H9 (cell line): Measurements from ENCODE around the gene SLC15A5. TPM values are rescaled to one million over a fixed set of nuclear protein-coding genes. Genes with fewer than 3 reads are reported as not detected.

Experiments
- DNase-seq: peaks from one replicate; pipeline ENCODE4 v3.0.0-alpha.2; 2017
- H2AFZ ChIP-seq: one replicate; pipeline ENCODE4 v1.6.1; 2013; ENCODE audit warnings: mild to moderate bottlenecking, low read length, control low read depth, moderate library complexity
- H2AK5ac ChIP-seq: 2 replicates; pipeline ENCODE4 v1.6.1; 2013; ENCODE audit warnings: low read length, control low read depth, mixed read lengths; ENCODE audit not compliant: insufficient read length
- H2BK120ac ChIP-seq: one replicate; pipeline ENCODE4 v1.6.1; 2013; ENCODE audit warnings: low read depth, mild to moderate bottlenecking, low read length, control low read depth, inconsistent platforms; ENCODE audit not compliant: poor library complexity, severe bottlenecking
- H2BK12ac ChIP-seq: 2 replicates; pipeline ENCODE4 v1.6.1; 2013; ENCODE audit warnings: low read length, control low read depth, mixed read lengths, low read depth; ENCODE audit not compliant: insufficient read length
- H2BK15ac ChIP-seq: 2 replicates; pipeline ENCODE4 v1.6.1; 2013; ENCODE audit warnings: low read depth, low read length, control low read depth
- H2BK20ac ChIP-seq: one replicate; pipeline ENCODE4 v1.6.1; 2013; ENCODE audit warnings: low read depth, mild to moderate bottlenecking, low read length, control low read depth, inconsistent platforms; ENCODE audit not compliant: poor library complexity, severe bottlenecking
- H2BK5ac ChIP-seq: 2 replicates; pipeline ENCODE4 v1.6.1; 2013; ENCODE audit warnings: low read length, control low read depth, mixed read lengths; ENCODE audit not compliant: insufficient read length
- H3K14ac ChIP-seq: 2 replicates; pipeline ENCODE4 v1.6.1; 2013; ENCODE audit warnings: low read length, control low read depth; ENCODE audit not compliant: insufficient read depth
- H3K18ac ChIP-seq: 2 replicates; pipeline ENCODE4 v1.6.1; 2013; ENCODE audit warnings: low read depth, mild to moderate bottlenecking, mixed read lengths, low read length, control low read depth; ENCODE audit not compliant: insufficient read length
- H3K23ac ChIP-seq: 2 replicates; pipeline ENCODE4 v1.6.1; 2013; ENCODE audit warnings: low read length, control low read depth, mixed read lengths, low read depth; ENCODE audit not compliant: insufficient read length
- H3K23me2 ChIP-seq: 2 replicates; pipeline ENCODE4 v1.6.1; 2013; ENCODE audit warnings: low read depth, mild to moderate bottlenecking, mixed read lengths, low read length, control low read depth; ENCODE audit not compliant: insufficient read length, poor library complexity, severe bottlenecking
- H3K27ac ChIP-seq: 2 replicates; pipeline ENCODE4 v1.5.1; 2013; ENCODE audit warnings: low read length, control low read depth, mixed read lengths, low read depth; ENCODE audit not compliant: insufficient read length
- H3K27me3 ChIP-seq: 2 replicates; pipeline ENCODE4 v1.6.1; 2013; ENCODE audit warnings: low read length, control low read depth, inconsistent platforms; ENCODE audit not compliant: insufficient read depth
- H3K4ac ChIP-seq: 2 replicates; pipeline ENCODE4 v1.6.1; 2013; ENCODE audit warnings: low read depth, mild to moderate bottlenecking, control low read depth, inconsistent platforms, low read length, moderate library complexity
- H3K4me1 ChIP-seq: 2 replicates; pipeline ENCODE4 v1.6.1; 2013; ENCODE audit warnings: low read length, control low read depth, inconsistent platforms; ENCODE audit not compliant: insufficient read depth
- H3K4me2 ChIP-seq: 2 replicates; pipeline ENCODE4 v1.6.1; 2013; ENCODE audit warnings: low read length, control low read depth, mixed read lengths; ENCODE audit not compliant: insufficient read length, insufficient read depth
- H3K56ac ChIP-seq: 2 replicates; pipeline ENCODE4 v1.6.1; 2013; ENCODE audit warnings: low read depth, mild to moderate bottlenecking, mixed read lengths, low read length, control low read depth; ENCODE audit not compliant: insufficient read length
- H3K79me1 ChIP-seq: 2 replicates; pipeline ENCODE4 v1.6.1; 2013; ENCODE audit warnings: low read depth, mild to moderate bottlenecking, moderate library complexity, low read length, control low read depth, inconsistent platforms; ENCODE audit not compliant: insufficient read depth, poor library complexity, severe bottlenecking
- H3K79me2 ChIP-seq: 2 replicates; pipeline ENCODE4 v1.6.1; 2013; ENCODE audit warnings: low read length, control low read depth, inconsistent platforms; ENCODE audit not compliant: insufficient read depth
- H3K9ac ChIP-seq: 2 replicates; pipeline ENCODE4 v1.6.1; 2013; ENCODE audit warnings: low read length, control low read depth, mixed read lengths; ENCODE audit not compliant: insufficient read length; ENCODE audit errors: extremely low read depth
- H3K9me3 ChIP-seq: one replicate; pipeline ENCODE4 v1.6.1; 2013; ENCODE audit warnings: low read depth, low read length, inconsistent platforms; ENCODE audit not compliant: control insufficient read depth
- H3T11ph ChIP-seq: one replicate; pipeline ENCODE4 v1.6.1; 2013; ENCODE audit warnings: mild to moderate bottlenecking, low read length, control low read depth, inconsistent platforms
- H4K20me1 ChIP-seq: one replicate; pipeline ENCODE4 v1.6.1; 2013; ENCODE audit not compliant: control insufficient read depth, insufficient read length, insufficient read depth
- H4K5ac ChIP-seq: 2 replicates; pipeline ENCODE4 v1.6.1; 2013; ENCODE audit warnings: low read depth, mild to moderate bottlenecking, mixed read lengths, low read length, control low read depth; ENCODE audit not compliant: insufficient read length
- H4K8ac ChIP-seq: replicated peaks from 2 replicates; pipeline ENCODE4 v1.6.1; 2013; ENCODE audit warnings: low read length, control low read depth, mixed read lengths, low read depth; ENCODE audit not compliant: insufficient read length
- H4K91ac ChIP-seq: 2 replicates; pipeline ENCODE4 v1.6.1; 2013; ENCODE audit warnings: low read depth, mild to moderate bottlenecking, moderate library complexity, mixed read lengths, low read length, control low read depth; ENCODE audit not compliant: insufficient read length
- H3K27ac Mint-ChIP-seq, 3 experiments: 2 replicates in 2 of 3; 3 replicates in 1 of 3; pipeline ENCODE4 v1.8.0; 2020 to 2021; ENCODE audit warnings: mixed read lengths in 3 of 3, mild to moderate bottlenecking in 1 of 3, moderate library complexity in 1 of 3
- H3K27me3 Mint-ChIP-seq: 2 replicates; pipeline ENCODE4 v1.8.0; 2021; ENCODE audit warnings: low read depth, mild to moderate bottlenecking, moderate library complexity, mixed read lengths
- H3K36me3 Mint-ChIP-seq, 3 experiments: 2 replicates in 2 of 3; 3 replicates in 1 of 3; pipeline ENCODE4 v1.8.0; 2020 to 2021; ENCODE audit warnings: low read depth in 3 of 3, mixed read lengths in 3 of 3; ENCODE audit not compliant: insufficient read depth in 1 of 3
- H3K4me1 Mint-ChIP-seq, 2 experiments: 2 replicates each; pipeline ENCODE4 v1.8.0; 2020; ENCODE audit warnings: mixed read lengths in 2 of 2
- H3K4me3 Mint-ChIP-seq, 2 experiments: 2 replicates in 1 of 2; 3 replicates in 1 of 2; pipeline ENCODE4 v1.8.0; 2020 to 2021; ENCODE audit warnings: mild to moderate bottlenecking in 2 of 2, mixed read lengths in 2 of 2, moderate library complexity in 1 of 2
- H3K9me3 Mint-ChIP-seq, 2 experiments: 2 replicates in 1 of 2; 3 replicates in 1 of 2; pipeline ENCODE4 v1.8.0; 2020; ENCODE audit warnings: mild to moderate bottlenecking in 2 of 2, mixed read lengths in 2 of 2, moderate library complexity in 1 of 2
- WGBS: extraction: QIAGEN DNeasy Blood & Tissue Kit; methylation state at CpG from one replicate; pipeline ENCODE4 v1.1.7; 2013; ENCODE audit warnings: missing lambda C conversion rate, low lambda C conversion rate, mixed read lengths; ENCODE audit not compliant: insufficient read length; ENCODE audit errors: extremely low coverage; 5-methylcytosine and 5-hydroxymethylcytosine counted together
- total RNA-seq: library from RNA; stranded (reverse); gene quantifications from 2 replicates; pipeline ENCODE4 v1.2.1, GENCODE V29; 2021
- TF ChIP-seq, protein P1 (sequence below): fragments of 200-600 bp; sonication (generic); conservative IDR thresholded peaks from 3 replicates; pipeline ENCODE4 v1.8.0; 2021; ENCODE audit warnings: antibody characterized with exemption, mild to moderate bottlenecking

The SLC15A5 gene
- total RNA-seq, 1 experiment from 2014 or later, result not detected

- H3K23ac ChIP-seq, result no peak overlapping the region
- Mint-ChIP-seq H3K36me3 (no peaks in the 10 kb centered on the region), H3K27me3 (no peaks in the 10 kb centered on the region), H3K9me3 (no peaks in the 10 kb centered on the region), H3K4me3 (no peak overlapping the region), H3K4me1 (peaks cover 3 to 4% of the 10 kb centered on the region in 2 experiments; a peak in 2 of 4 replicates), H3K27ac (peak overlapping the region; percentile 17 to 80 (median 55); a peak in 3 of 7 replicates)
- no peak overlapping the region for H2AK5ac ChIP-seq
- H4K5ac ChIP-seq, result no peak overlapping the region
- no peak overlapping the region for H4K91ac ChIP-seq
- H2BK15ac ChIP-seq, result no peak overlapping the region
- no peak overlapping the region for H3T11ph ChIP-seq
- H3K79me1 ChIP-seq, result no peaks in the 10 kb centered on the region
- no peak overlapping the region for H4K8ac ChIP-seq
- TF ChIP-seq, protein P1, sequence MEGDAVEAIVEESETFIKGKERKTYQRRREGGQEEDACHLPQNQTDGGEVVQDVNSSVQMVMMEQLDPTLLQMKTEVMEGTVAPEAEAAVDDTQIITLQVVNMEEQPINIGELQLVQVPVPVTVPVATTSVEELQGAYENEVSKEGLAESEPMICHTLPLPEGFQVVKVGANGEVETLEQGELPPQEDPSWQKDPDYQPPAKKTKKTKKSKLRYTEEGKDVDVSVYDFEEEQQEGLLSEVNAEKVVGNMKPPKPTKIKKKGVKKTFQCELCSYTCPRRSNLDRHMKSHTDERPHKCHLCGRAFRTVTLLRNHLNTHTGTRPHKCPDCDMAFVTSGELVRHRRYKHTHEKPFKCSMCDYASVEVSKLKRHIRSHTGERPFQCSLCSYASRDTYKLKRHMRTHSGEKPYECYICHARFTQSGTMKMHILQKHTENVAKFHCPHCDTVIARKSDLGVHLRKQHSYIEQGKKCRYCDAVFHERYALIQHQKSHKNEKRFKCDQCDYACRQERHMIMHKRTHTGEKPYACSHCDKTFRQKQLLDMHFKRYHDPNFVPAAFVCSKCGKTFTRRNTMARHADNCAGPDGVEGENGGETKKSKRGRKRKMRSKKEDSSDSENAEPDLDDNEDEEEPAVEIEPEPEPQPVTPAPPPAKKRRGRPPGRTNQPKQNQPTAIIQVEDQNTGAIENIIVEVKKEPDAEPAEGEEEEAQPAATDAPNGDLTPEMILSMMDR, result no peak
- no CpG with 5 or more reads among the region's 2 CpGs for WGBS
- H3K27ac ChIP-seq, result no peak overlapping the region
- no peak for DNase-seq
- no peak overlapping the region for H2AFZ ChIP-seq
- H3K23me2 ChIP-seq, result no peaks in the 10 kb centered on the region
- no peaks in the 10 kb centered on the region for H3K9me3 ChIP-seq
- no peak overlapping the region for H2BK5ac ChIP-seq
- no peak overlapping the region for H2BK20ac ChIP-seq
- H3K4me2 ChIP-seq, result no peak overlapping the region
- no peaks in the 10 kb centered on the region for H3K4me1 ChIP-seq
- no peaks in the 10 kb centered on the region for H3K27me3 ChIP-seq
- H3K4ac ChIP-seq, result no peak overlapping the region
- H3K79me2 ChIP-seq, result no peaks in the 10 kb centered on the region
- no peak overlapping the region; the same call in 1 of the 2 replicates for H3K14ac ChIP-seq
- no peaks in the 10 kb centered on the region for H4K20me1 ChIP-seq
- H3K56ac ChIP-seq, result no peak overlapping the region
- no peak overlapping the region for H2BK12ac ChIP-seq
- H3K18ac ChIP-seq, result no peak overlapping the region
- no peak overlapping the region for H3K9ac ChIP-seq
- H2BK120ac ChIP-seq, result no peak overlapping the region
Observed at GRCh38 chr12:16282978-16283377, 5.5 kb upstream of the SLC15A5 start.
